GM19328 (cell line): Measurements from ENCODE around the gene ADORA1.

ENCODE experiments used
- ATAC-seq: cut with Tn5 transposase; IDR thresholded peaks from one replicate; pipeline ENCODE4 v1.9.1; 2021; ENCODE audit warnings: mild to moderate bottlenecking, moderate library complexity; ENCODE audit not compliant: unreplicated experiment

Gene ADORA1

DNA sequence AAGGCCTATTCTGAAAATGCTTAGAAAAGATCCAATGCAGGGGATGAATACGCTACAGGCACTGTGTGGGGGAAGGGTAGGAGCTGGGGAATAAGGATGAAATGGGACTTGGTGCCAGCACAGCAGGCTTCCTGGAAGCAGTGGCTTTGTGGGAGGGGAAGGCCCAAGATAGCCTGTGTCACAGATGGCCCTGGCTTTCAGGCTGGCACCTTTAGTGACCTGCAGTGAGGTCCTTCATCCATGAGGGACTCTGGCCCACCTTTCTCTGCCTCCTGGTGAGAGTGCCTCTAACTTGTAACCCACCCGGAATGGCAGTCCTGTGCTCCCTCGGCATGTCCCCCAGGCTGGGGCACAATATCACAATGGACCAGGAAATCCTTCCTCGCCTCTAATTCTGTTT is 58.1 kb downstream of the ADORA1 start:
- ATAC-seq, result no peak

DNA sequence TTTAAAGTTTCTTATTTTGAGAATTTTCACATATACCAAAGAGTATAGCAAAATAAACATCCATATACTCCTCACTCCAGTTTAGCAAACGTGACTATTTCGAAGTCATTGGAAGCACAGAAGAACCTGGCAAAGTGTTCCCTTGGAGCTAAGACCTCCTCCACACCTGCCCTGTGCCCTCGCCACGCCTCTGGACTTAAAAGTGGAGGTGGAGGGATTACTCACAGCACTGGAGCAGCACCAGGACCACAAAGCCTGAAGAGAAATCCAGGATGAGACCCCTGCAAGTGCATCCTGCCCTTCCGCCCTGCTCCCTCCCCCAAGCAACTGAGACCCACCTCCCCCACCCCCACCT is 58.5 kb downstream of the ADORA1 start:
- ATAC-seq, result no peak

DNA sequence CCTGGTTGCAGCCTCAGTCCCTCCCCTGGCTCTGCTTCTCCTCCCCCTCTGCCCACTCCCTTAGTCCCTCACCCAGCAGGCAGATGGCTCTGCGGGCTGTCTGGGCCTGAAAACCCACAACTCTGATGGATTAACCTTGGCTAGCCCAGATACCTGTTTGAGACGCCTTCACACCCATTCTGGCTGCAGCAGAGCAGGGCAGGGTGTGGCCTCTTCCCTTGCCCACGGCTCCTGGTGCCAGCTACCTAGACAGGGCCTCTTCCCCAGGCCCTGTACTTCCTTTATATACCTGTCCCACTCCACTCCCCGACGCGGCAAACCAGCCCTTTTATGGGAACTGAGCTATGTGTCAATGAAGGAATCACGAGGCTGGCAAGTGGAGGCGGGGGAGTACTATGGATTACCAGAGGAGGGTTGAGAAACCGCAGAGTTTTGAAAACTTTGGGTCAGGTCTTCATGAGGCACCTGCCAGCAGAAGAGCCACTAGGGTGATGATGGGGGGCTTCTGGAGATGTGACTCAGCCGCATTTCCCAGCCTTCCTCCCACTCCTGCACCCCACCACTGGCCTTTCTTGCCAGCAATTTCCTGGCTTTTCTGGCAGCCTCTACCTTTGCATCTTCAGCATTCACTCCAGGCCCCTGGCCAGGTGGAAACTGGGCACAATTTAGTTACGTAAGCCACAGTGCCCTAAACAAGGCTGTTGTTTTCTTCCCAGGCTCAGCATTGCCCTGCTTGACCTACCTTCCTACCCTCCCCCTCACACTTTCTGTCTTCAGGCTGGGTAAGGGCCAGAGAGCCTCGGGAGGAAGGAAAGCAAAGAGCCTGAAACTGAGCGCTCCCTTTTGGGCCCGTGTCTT is 59.1 kb downstream of the ADORA1 start, which contains the start of gene CHI3L1:
TSS of gene CHI3L1 (minus strand) at position 259 of the 858 bp plus-strand sequence. CDS start at position 178, 81 bp downstream.
- ATAC-seq, result no peak

DNA sequence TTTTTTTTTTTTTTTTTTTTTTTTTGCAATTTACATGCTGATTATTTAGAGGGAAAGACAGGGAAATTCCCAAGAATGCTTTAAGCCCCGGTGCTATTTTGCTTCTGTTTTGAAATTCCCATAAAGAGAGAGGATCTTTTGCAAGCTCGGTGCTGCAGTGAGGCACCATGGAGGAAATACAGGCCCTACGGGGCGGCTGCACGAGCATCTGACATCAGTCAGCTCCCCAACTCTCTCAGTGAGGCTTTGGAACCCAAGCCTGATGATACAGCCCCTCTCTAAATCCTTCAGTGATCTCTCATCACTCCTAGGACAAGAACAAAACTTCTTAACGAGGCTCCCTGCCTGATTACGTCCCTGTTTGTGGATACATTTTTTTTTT is 59.8 kb downstream of the ADORA1 start:
- ATAC-seq, result no peak

DNA sequence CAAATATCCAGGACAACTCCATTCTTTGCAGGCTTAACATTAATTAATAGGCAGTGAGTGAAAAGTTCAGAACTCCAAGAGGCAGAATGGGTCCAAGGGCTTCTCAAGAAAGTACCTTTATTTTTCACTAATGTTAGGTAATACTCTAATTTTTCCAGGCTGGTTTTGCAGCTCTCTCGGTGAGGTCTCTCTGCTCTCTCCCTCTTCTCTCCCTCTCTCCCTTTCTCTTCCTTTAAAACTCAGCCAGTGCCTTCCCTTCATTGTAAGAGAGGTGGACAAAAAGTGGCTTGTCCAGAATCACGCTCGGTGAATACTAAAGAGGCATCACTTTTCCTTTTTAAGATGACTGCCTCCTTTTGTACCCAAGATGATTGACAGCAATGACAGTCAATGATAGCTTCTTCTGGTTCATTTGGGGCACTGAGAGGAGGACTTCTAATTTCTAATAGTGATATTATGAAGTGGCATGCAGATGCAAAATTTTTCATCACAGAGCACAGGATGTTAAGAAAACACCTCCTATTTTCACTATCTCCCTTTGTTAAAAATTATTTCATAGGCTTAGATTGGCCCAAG is 60.3 kb downstream of the ADORA1 start:
- ATAC-seq, result no peak

DNA sequence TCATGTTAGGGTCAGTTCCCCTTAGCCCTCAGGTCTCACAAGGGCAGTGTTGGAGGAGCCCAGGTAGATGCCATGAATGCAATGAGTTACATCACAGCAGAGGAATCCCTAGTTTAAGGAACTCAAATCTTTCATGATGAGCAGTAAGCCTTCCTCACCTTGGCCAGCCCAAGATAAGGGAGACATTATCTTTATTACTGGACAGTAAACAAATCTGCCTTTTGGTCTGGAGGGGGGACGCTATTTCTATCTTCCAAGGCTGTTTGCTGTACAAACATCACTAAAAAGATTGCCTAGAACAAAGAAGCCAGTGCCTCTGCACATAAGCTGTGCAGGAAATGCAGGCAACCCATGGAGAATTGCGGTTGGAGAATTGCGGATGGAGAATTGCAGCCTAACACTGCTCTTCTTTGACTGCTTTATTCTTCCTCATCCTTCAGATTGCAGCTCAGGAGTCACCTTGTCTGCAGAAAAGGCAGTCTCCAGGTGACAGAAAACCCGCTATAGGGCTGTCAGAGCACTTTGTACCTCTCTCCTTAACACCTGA is 61.2 kb downstream of the ADORA1 start:
- ATAC-seq, result no peak

DNA sequence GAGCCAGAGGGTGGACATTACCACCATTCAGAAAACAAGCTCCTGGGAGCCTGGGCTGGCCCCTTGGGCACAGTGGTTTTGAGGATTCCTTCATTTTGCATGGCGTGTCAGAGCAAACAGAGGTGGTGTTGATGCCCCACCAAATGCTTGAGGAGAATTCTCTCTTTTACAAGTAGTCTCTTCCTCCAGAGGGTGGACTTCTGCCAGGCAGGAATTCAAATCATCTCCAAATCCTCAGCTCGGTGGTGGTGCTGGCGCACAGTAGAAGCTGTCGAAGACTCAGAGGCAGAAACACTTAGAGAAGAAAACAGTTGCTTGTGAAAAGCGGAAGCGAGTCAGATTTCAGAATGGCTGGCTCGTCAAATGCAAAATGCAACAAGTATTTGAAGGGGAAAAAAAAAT is 62.4 kb downstream of the ADORA1 start:
- ATAC-seq, result no peak

DNA sequence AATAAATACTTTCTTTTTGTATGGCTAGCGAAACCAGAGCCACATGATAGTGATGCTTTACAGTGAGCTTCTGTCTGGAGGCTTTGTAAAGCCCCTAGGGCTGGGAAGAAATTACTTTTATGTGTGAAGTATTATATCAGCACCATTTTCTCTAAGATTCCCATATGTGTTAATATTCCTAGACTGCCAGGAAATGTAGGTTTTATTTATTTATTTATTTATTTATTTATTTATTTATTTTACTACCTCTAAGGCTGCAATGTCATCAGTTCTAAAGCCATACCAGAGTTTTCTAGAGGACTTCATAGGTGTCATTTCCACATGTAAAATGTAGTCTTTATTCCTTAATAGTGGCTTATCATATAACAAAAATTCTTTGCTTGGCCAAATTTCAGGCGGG is 63.4 kb downstream of the ADORA1 start:
- ATAC-seq, result no peak

DNA sequence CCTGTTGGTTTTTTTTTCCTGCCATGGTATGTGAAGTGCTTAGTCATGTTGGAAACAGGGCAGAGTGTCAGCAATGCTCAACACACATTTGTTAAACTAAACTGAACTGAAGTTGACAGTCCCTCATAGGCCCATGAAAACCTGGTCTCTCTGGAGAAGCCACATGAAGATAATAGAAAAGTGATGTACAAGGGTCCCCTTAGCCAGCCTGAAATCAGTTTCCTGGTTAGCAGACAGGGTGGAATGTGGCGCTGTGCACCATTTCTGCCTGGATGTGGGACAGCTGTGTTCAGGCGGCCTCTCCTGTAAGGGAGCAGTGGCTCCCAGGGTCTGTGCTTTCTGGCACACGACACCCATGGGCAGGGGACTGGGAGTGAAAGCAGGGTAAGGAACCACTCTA is 68.8 kb downstream of the ADORA1 start:
- no peak for ATAC-seq

DNA sequence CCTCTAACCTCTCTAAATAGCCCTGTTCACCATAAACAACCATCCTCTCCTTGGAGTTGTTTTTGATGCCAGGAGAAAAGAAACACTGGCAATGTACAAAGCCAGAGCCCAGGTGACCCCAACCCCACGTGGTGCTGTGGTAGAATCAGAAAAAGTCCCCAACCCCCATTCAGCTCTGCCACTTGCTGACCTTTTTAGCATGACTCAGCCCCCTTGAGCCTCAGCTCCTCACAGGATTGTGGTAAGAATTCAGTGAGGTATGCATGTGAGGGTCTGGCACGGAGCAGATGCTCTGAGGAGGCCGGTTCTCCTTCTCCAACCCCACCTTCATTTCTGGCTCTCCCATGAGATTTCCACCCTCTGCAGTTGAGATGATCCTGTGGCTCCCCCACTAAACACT is 70.1 kb downstream of the ADORA1 start:
- no peak for ATAC-seq

DNA sequence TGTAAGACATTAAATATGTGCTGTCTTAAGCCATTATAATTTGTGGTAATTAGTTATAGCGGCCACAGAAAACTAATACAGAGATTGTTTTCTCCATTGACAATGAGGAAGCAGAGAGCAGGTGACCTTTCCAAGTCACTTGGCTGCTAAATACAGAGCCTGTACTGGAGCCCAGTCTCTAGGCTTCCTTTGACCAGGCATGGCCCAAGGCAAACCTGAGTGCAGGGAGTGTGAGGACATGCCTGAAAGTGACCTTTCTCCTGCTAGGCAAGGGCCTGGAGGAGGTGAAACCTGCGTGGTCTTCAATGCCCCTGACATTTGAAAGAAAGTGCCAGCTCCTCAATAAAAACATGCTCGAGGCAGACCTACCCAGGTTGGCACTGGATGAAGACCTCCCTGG is 71.5 kb downstream of the ADORA1 start:
- no peak for ATAC-seq

DNA sequence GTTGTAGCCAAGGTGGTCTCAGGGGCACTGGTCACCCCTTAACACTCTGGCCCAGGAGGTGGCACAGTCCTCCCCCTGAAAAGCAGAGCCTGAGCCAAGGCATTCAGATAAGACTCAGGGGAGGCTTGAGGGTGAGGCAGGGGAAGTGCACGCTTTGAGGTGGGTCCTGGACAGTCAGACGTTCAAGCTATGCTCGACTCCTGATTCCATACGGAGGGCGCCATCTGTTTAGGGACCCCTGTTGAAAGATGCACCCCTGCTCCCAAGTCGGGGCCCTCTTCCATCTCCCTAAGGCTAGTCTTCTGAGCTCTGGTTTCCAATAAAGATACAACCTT is 71.9 kb downstream of the ADORA1 start:
- ATAC-seq, result no peak

DNA sequence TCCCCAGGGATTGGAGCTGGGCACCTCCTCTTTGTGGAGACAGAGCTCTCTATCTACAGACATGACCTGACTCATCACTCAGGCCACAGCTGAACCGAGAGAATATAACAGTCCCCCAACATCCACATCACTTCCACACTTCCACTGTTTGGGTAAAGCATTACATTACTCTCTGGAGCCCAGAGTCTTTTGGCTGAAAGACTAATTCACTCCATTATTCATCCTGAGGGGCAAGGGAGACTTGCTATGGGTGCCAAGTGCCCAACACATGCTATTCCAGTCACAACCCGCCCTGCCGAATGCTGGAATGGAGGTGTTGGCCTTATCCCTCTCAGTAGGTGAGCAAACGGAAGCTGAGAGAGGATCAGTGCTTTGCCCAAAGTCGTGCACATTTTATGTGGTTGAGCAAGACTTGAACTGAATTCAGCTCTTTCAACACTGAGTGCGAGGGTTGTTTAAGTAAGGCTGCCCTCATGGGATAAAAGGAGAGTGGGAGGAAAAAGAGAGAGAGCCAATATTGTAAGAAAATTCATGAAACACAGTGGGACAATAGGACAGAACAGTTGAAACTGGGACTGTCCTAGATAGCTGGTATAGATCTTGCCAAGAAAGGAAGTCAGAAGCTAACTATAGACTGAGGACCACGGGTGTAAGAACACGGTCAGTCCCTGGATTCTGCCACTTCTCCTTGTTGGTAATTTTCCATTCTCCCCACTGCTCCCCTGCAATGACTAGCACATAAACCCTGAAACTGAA is 72.5 kb downstream of the ADORA1 start:
- ATAC-seq, result no peak

DNA sequence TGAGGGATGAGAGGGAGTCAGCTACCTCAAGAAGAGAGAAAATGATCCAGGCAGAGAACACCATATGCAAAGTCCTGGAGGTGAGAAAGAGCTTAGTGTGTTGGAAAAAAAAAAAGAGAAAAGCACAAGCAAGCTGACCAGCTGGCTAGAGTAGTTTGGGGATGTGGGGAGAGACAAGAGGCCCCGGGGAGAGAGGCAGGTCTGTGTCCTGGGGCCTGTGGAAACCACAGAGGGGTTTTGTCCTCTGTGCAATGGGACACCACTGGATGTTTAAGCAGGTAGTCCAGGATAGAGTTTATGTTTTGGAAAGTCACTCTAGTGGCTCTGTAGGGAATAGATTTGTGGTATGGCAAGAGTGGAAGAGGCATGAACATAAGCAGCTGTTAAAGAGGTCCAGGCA is 73.4 kb downstream of the ADORA1 start:
- ATAC-seq, result no peak

DNA sequence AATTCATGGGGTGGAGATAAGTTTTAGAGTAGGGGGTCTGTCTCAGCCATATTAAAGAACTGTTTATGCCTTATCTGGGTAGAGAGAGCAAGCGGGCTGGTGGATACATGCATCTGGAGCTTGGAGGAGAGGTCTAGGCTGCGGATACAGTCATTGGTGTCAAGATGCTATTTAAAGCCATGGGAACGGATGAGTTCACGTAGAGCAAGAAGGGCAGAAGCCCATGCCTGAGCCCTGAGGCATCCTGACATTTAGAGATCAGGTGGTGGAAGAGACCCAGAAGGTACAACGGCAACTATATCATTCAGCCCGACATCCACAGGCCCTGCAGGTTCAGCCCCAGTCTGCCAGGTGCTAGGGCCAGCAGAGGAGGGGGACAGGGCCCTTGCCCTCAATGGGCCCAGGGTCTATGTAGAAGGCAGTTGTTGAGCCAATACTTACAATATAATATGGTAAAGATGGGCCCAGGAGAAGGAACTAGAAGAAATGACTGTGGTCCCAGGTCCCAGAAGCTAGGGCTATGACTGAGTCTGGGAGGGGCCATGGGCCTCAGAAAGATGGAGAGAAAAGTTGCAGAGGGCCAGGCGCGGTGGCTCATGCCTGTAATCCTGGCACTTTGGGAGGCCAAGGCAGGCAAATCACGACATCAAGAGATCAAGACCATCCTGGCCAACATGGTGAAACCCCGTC is 74.1 kb downstream of the ADORA1 start:
- no peak for ATAC-seq

DNA sequence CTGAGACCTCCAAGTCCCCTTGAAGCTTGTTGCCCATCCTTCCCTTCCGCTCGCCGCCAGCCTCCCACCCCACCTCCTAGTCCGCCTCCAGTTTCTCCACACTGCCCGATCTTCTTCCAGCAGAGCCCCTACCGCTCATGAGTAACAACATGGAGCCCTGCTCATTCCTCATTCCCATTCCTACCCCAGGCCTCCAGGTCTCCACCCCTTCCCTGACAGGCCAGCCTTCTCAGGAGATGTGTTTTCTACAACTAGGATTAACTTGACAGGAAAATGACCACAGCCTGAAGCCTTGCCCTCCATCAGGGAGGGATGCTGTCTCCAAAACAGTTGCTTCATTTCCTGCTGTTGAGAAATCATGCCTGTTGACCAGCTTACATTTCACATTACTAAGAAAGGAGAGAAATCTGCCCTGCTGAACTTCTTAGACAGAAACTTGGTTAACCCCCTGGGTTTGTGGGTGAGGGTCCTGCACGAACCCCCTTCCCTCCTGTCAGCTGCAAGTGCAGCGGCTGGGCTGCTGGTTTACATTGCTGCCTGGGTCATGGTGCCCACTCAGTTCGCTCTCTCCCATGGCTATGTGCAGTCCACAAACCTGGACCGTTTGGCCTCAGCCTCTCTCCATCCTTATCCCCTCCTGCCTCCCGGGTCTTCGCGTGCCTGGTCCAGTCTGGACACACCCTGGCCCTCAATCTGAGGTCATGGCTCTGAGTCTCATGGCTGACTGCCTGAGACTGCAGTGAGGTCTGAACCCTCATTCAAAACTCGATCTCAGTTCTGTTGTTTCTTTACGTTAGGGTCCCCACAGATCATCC is 75.1 kb downstream of the ADORA1 start:
- no peak for ATAC-seq

DNA sequence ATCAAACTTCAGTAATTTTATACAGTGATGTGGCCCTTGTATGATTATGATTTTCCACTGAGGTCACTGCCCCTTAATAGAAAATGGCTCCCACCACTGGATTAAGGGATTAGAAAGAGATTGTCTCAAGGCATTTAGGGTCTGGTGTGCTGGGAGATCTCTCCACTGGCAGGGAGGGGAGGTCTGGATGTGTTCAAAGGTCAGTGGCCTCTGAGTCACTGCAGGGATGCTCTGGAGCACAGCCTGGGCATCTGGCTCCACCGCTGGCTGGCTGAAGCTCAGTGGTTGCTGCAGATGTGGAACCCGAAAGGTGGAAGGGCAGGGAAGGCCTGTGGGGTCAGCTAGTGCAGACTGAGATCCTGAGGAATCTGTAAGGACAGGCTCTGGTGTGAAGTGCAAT is 77.2 kb downstream of the ADORA1 start:
- no peak for ATAC-seq

DNA sequence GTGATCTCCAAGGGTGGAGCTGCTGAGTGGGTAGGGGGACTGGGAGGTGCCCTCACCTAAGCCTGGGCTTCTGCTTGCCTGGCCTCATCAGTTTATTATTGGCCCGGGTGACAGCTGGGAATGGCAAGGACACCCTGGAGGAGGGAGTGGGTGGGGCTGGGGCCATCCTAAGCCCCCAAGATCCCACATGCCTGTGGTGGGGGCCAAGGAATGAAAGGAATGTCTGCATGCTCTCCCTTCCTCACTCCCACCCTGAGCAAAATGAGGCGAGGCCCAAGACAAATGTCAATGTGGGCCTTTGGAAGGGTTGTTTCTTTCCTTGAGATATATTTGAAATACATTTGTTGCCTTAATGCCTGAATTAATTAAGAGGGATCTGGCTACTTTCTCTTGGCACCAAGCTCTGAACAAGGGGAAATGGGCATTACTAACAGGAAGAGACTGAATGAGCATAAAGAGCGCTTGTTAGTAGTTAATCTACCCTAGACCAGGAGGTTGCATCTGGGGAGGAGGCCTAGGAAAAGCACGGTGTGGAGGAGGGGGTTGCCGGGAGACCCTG is 78.7 kb downstream of the ADORA1 start:
- ATAC-seq, result no peak

DNA sequence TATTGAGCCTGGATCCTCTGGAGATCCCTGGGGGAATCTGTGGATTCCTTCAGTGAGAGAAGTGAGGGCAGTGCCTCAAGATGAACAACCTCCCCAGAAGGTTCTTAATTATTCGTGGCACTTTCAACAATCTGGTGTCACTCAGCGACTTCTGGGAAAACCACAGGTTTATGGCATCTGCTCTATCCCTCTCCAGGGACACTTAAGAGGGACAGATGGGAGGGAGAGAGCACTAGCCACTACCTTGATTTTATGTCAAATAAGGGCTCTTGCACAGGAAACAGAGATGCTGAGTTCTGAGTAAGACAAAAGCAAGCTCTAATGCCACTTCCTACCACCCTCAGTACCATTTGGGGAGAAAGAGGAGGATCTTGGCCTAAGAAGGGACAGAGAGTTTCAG is 80.2 kb downstream of the ADORA1 start:
- no peak for ATAC-seq

DNA sequence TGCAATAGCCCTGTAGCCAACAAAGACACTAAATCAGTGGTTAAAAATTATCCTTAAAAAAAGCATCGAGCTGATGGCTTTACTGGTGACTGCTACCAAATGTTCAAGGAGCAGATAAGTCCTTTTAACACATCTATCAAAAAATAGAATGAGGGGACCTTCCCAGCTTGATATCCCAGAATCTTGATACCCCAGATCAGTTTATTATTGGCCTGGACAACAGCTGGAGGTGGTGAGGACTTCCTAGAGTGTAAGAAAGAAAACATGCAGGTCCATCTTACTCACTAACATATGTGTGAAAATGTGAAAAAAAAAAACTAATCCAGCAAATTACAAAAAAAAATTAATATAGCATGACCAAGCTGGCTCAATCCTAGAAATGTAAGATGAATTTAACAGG is 80.7 kb downstream of the ADORA1 start:
- ATAC-seq, result no peak
